Measurements from ENCODE around the gene TUBD1.

The TUBD1 gene

DNA sequence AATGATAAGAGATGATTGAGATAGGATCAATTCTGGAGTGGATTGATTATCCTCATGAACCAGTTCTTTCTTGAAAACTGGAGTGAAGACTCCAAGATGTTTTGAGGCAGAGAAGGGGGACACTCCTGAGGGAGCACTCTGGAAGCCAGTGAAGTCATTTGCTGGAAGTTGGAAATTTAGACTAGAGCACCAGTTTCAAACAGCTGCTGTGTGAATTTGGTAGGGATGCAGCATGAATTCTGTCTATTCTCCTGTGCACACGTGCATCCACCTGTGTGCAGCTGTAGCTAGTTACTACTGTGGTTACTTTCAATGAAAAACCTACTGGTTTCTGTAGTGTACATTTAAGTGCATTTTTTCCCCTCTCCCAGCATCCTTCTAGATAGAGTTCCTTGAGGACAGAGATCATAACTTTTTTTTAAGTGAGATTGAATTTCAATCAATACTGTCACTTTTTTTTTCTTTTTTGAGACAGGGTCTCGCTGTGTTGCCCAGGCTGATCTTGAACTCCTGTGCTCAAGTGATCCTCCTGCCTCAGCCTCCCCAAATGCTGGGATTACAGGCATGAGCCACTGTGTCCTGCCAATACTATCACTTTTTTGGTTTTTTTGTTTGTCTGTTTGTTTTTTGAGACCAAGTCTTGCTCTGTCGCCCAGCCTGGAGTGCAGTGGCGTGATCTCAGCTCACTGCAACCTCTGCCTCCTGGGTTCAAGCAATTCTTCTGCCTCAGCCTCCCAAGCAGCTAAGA is 65.9 kb downstream of the TUBD1 start:
- Histone ChIP-seq H3K9ac (ENCODE audit: low read depth, low read length) (peak overlapping the region; percentile 40; the same call in 1 of the 2 replicates), H3K4me2 (ENCODE audit: insufficient read depth, low read length) (no peak overlapping the region), H2AFZ (ENCODE audit: low read depth, low read length) (no peak overlapping the region), H4K20me1 (ENCODE audit: insufficient read depth, low read length) (no peaks in the 10 kb centered on the region), H3K4me1 (ENCODE audit: insufficient read depth, low read length) (peaks cover 57% of the 10 kb centered on the region), H3K27me3 (ENCODE audit: insufficient read depth, low read length, poor library complexity) (no peaks in the 10 kb centered on the region), H3K4me3 (ENCODE audit: low read depth in 1 of 2, low read length in 2 of 2) (no peak overlapping the region), H3K79me2 (ENCODE audit: insufficient read depth, low read length) (no peaks in the 10 kb centered on the region), H3K9me3 (ENCODE audit: insufficient read depth, low read length, severe bottlenecking) (no peaks in the 10 kb centered on the region), H3K27ac (ENCODE audit: low read length) (peak overlapping the region; percentile 86), H3K36me3 (ENCODE audit: insufficient read depth, low read length) (0 out of 2 replicates have a peak, but pooled peaks cover 5% of the 10 kb centered on the region)
- ATAC-seq (ENCODE audit: insufficient read depth, low read depth) = no peak
- DNase-seq = no peak
- TF ChIP-seq EZH2 (IDR thresholded peaks at IDR 0.05; ENCODE audit: borderline replicate concordance, low read depth, low read length, severe bottlenecking) = no peak

DNA sequence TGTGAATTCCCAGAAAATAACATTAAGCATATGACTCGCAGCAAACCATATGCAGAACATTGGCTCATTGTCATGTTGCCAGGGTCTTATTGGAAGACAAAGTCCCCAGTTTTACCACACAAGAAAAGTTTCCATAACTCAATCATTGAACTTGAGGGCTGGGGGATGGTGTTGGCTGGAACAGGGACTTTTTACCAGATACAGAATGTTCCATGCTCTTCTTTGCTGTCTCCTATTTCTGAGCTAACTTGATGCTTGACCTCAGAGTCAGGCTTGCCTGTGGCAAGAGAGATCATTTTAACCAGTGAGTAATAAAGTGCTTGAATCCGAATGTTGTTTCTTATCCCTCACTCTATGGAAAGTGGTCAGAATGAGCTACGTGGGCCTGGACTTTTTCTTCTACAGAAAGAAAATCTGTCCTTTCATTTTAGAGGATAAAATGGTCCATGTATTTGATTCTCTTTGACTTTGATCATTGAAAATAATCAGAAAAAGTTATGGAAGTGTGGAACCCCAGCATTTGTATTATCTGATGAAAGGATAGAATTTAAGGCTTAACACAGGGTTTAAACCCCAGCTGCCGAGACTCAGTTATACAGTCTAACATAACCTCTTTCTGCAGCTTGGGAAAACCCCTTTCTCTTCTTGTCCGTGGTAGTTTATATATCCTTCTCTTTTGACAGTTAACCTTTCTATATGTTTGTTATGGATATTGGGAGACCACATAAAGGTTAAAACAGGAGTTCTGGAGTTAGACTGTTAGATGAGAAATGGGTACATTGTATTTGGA is 67.0 kb downstream of the TUBD1 start:
- TF ChIP-seq, protein P1, sequence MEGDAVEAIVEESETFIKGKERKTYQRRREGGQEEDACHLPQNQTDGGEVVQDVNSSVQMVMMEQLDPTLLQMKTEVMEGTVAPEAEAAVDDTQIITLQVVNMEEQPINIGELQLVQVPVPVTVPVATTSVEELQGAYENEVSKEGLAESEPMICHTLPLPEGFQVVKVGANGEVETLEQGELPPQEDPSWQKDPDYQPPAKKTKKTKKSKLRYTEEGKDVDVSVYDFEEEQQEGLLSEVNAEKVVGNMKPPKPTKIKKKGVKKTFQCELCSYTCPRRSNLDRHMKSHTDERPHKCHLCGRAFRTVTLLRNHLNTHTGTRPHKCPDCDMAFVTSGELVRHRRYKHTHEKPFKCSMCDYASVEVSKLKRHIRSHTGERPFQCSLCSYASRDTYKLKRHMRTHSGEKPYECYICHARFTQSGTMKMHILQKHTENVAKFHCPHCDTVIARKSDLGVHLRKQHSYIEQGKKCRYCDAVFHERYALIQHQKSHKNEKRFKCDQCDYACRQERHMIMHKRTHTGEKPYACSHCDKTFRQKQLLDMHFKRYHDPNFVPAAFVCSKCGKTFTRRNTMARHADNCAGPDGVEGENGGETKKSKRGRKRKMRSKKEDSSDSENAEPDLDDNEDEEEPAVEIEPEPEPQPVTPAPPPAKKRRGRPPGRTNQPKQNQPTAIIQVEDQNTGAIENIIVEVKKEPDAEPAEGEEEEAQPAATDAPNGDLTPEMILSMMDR (IDR thresholded peaks at IDR 0.05; ENCODE audit: borderline replicate concordance, extremely low read depth, low read length, poor library complexity, severe bottlenecking) = no peak
- TF ChIP-seq EZH2 (IDR thresholded peaks at IDR 0.05; ENCODE audit: borderline replicate concordance, low read depth, low read length, severe bottlenecking) = no peak
- Histone ChIP-seq H3K9ac (ENCODE audit: low read depth, low read length) (no peak overlapping the region), H3K4me3 (ENCODE audit: low read depth in 1 of 2, low read length in 2 of 2) (no peak overlapping the region), H3K79me2 (ENCODE audit: insufficient read depth, low read length) (no peaks in the 10 kb centered on the region), H3K27ac (ENCODE audit: low read length) (no peak overlapping the region), H2AFZ (ENCODE audit: low read depth, low read length) (no peak overlapping the region), H3K4me2 (ENCODE audit: insufficient read depth, low read length) (no peak overlapping the region), H3K36me3 (ENCODE audit: insufficient read depth, low read length) (0 out of 2 replicates have a peak, but pooled peaks cover 5% of the 10 kb centered on the region), H4K20me1 (ENCODE audit: insufficient read depth, low read length) (no peaks in the 10 kb centered on the region), H3K27me3 (ENCODE audit: insufficient read depth, low read length, poor library complexity) (no peaks in the 10 kb centered on the region), H3K9me3 (ENCODE audit: insufficient read depth, low read length, severe bottlenecking) (no peaks in the 10 kb centered on the region), H3K4me1 (ENCODE audit: insufficient read depth, low read length) (peaks cover 54% of the 10 kb centered on the region)
- DNase-seq (no peak), ATAC-seq (ENCODE audit: insufficient read depth, low read depth) (no peak)

DNA sequence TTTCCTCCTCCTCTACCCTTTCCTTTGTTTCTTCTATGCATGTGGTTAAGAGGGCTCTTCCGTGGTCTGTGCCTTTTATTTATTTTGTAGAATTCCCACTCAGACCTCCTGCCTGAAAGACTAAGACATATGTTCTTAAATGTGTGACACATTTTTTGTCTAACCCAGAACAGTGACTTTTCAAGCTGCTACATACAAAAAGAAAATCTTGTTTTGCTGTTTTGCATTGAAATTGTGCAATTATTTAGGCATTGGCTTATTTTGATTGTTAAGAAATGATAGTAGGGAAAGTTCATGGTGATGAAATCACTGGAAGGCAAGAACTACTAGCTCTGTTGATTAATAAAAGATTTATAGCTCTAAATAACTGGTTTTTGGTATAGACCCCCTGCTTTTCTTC is 76.8 kb downstream of the TUBD1 start:
- no peaks in the 10 kb centered on the region for H3K9me3 ChIP-seq (ENCODE audit: insufficient read depth, low read length, severe bottlenecking)
- no peak overlapping the region for H3K9ac ChIP-seq (ENCODE audit: low read depth, low read length)
- no peaks in the 10 kb centered on the region for H4K20me1 ChIP-seq (ENCODE audit: insufficient read depth, low read length)
- ATAC-seq (ENCODE audit: insufficient read depth, low read depth) (no peak), DNase-seq (no peak)
- H3K27me3 ChIP-seq (ENCODE audit: insufficient read depth, low read length, poor library complexity) = no peaks in the 10 kb centered on the region
- no peaks in the 10 kb centered on the region for H3K4me1 ChIP-seq (ENCODE audit: insufficient read depth, low read length)
- H3K4me3 ChIP-seq (ENCODE audit: low read depth in 1 of 2, low read length in 2 of 2) = no peak overlapping the region
- TF ChIP-seq EZH2 (IDR thresholded peaks at IDR 0.05; ENCODE audit: borderline replicate concordance, low read depth, low read length, severe bottlenecking) = no peak
- TF ChIP-seq, protein P1 (IDR thresholded peaks at IDR 0.05; ENCODE audit: borderline replicate concordance, extremely low read depth, low read length, poor library complexity, severe bottlenecking) = no peak
- H3K79me2 ChIP-seq (ENCODE audit: insufficient read depth, low read length) = no peaks in the 10 kb centered on the region
- H3K27ac ChIP-seq (ENCODE audit: low read length) = no peak overlapping the region
- no peak overlapping the region for H2AFZ ChIP-seq (ENCODE audit: low read depth, low read length)
- H3K4me2 ChIP-seq (ENCODE audit: insufficient read depth, low read length) = no peak overlapping the region
- peaks cover 11% of the 10 kb centered on the region for H3K36me3 ChIP-seq (ENCODE audit: insufficient read depth, low read length)

DNA sequence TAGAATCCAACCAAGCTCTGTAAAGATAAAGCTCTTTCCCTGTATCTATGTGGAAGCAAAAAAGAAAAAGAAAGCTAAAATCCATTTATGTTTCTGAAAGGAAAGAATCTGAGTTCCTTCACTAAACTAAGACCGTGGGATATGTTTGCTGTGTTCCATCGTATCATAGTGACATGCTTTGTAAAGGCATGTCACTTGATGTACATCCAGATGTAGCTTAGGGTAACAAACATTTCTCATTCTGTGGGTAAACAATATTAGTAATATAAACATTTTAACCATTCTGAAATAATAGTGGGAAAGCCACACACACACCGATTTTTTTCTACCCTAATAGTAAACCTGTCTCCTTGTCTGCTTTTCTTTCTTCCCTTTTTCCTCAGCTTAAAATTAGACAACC is 78.1 kb downstream of the TUBD1 start:
- TF ChIP-seq, protein P1 (IDR thresholded peaks at IDR 0.05; ENCODE audit: borderline replicate concordance, extremely low read depth, low read length, poor library complexity, severe bottlenecking) = no peak
- TF ChIP-seq EZH2 (IDR thresholded peaks at IDR 0.05; ENCODE audit: borderline replicate concordance, low read depth, low read length, severe bottlenecking) = no peak
- Histone ChIP-seq H3K4me1 (ENCODE audit: insufficient read depth, low read length) (no peaks in the 10 kb centered on the region), H3K79me2 (ENCODE audit: insufficient read depth, low read length) (no peaks in the 10 kb centered on the region), H3K27me3 (ENCODE audit: insufficient read depth, low read length, poor library complexity) (no peaks in the 10 kb centered on the region), H3K4me3 (ENCODE audit: low read depth in 1 of 2, low read length in 2 of 2) (no peak overlapping the region), H2AFZ (ENCODE audit: low read depth, low read length) (no peak overlapping the region), H3K27ac (ENCODE audit: low read length) (no peak overlapping the region), H3K4me2 (ENCODE audit: insufficient read depth, low read length) (no peak overlapping the region), H4K20me1 (ENCODE audit: insufficient read depth, low read length) (no peaks in the 10 kb centered on the region), H3K36me3 (ENCODE audit: insufficient read depth, low read length) (peaks cover 11% of the 10 kb centered on the region), H3K9me3 (ENCODE audit: insufficient read depth, low read length, severe bottlenecking) (no peaks in the 10 kb centered on the region), H3K9ac (ENCODE audit: low read depth, low read length) (no peak overlapping the region)
- ATAC-seq (ENCODE audit: insufficient read depth, low read depth) (no peak), DNase-seq (no peak)
